Kidney epithelial cell (primary cell): ENCODE measurements around the gene MAGEB1. TPM values are rescaled to one million over a fixed set of nuclear protein-coding genes. Genes with fewer than 3 reads are reported as not detected.

Experiments
- DNase-seq: peaks from one replicate; pipeline ENCODE4 v3.0.0-alpha.2; 2010; ENCODE audit warnings: low read depth
- H3K27me3 ChIP-seq: 2 replicates; pipeline ENCODE4 v1.6.0; 2011; ENCODE audit warnings: low read length; ENCODE audit not compliant: control insufficient read depth, insufficient read depth
- H3K36me3 ChIP-seq: 2 replicates; pipeline ENCODE4 v1.5.1; 2011; ENCODE audit warnings: low read length; ENCODE audit not compliant: control insufficient read depth, insufficient read depth
- H3K4me3 ChIP-seq: 2 replicates; pipeline ENCODE4 v1.5.1; 2011; ENCODE audit warnings: low read depth, mild to moderate bottlenecking, control low read depth, low read length
- total RNA-seq: library from RNA; depleted of rRNA; stranded (reverse); fragments of >200 nt; gene quantifications from 2 replicates; pipeline ENCODE4 v1.2.3, GENCODE V29; 2015
- TF ChIP-seq, protein P1 (sequence below): IDR thresholded peaks from 2 replicates; pipeline ENCODE4 v1.5.1; 2011; ENCODE audit warnings: mild to moderate bottlenecking, moderate library complexity, low read length, control low read depth, inconsistent platforms; ENCODE audit not compliant: insufficient read depth, poor library complexity, severe bottlenecking

The MAGEB1 gene, protein sequence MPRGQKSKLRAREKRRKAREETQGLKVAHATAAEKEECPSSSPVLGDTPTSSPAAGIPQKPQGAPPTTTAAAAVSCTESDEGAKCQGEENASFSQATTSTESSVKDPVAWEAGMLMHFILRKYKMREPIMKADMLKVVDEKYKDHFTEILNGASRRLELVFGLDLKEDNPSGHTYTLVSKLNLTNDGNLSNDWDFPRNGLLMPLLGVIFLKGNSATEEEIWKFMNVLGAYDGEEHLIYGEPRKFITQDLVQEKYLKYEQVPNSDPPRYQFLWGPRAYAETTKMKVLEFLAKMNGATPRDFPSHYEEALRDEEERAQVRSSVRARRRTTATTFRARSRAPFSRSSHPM
- not detected in 2 replicates for total RNA-seq

DNA sequence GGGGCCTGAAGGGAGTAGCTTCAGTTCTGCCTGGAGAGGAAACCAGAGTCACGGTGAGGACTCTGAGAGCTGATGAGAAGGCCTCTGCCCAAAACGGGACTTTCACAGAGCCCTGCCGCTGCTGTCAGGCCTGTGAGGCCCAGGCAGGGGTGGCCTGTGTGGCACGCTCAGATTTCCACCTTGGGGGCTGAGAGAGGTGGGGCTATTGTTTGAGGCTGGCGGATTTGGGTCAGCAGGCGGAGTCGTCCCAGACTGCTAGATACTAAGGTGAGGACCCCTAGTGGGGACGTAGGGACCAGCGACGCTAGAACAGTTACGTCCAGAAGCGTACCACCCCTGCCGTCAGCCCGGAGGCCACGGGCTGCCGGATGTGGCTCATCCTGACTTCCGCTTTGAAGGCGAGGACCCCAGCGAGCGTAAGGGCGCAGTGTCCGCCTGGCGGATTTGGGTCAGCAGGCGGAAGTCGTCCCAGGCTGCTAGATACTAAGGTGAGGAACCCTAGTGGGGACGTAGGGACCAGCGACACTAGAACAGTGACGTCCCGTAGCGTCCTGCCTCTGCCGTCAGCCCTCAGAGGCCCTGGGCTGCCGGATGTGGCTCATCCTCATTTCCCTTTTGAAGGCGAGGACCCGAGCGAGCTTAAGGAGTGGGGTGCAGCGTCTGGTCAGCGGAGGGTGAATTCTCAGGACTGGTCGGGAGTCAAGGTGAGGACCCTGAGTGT is at the start of gene MAGEB1:
Gene MAGEB1 (plus strand): TSS at position 378 of the 721 bp plus-strand sequence. CDS start 3,348 bp downstream, outside the sequence.
- Histone ChIP-seq H3K27me3 (no peaks in the 10 kb centered on the region), H3K36me3 (no peaks in the 10 kb centered on the region), H3K4me3 (no peak within 1 kb of the TSS)
- TF ChIP-seq, protein P1, sequence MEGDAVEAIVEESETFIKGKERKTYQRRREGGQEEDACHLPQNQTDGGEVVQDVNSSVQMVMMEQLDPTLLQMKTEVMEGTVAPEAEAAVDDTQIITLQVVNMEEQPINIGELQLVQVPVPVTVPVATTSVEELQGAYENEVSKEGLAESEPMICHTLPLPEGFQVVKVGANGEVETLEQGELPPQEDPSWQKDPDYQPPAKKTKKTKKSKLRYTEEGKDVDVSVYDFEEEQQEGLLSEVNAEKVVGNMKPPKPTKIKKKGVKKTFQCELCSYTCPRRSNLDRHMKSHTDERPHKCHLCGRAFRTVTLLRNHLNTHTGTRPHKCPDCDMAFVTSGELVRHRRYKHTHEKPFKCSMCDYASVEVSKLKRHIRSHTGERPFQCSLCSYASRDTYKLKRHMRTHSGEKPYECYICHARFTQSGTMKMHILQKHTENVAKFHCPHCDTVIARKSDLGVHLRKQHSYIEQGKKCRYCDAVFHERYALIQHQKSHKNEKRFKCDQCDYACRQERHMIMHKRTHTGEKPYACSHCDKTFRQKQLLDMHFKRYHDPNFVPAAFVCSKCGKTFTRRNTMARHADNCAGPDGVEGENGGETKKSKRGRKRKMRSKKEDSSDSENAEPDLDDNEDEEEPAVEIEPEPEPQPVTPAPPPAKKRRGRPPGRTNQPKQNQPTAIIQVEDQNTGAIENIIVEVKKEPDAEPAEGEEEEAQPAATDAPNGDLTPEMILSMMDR: no peak
- no peak for DNase-seq

DNA sequence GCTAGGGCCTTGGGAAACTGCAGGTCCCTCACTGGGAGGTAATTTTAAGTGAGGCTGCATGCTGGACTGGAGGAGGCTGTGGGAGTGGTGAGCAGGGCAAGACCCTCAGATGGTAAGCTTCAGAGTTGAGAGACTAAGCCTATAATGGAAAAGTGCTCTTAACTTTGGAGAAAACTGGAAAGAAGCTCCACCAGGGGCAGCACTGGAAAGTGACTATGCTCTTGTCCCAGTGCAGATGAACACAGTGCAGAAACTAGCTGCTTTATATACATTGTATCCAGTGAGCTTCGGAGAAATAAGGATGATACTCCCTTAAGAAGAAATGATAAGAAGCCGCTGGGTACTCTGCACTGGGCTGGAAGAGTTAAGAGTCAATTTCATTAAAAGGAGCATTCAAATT is 34.8 kb upstream of the MAGEB1 start:
- H3K27me3 ChIP-seq: no peaks in the 10 kb centered on the region
- H3K36me3 ChIP-seq: no peaks in the 10 kb centered on the region
- TF ChIP-seq, protein P1: peak; percentile 10
- no peak overlapping the region for H3K4me3 ChIP-seq
- no peak for DNase-seq

DNA sequence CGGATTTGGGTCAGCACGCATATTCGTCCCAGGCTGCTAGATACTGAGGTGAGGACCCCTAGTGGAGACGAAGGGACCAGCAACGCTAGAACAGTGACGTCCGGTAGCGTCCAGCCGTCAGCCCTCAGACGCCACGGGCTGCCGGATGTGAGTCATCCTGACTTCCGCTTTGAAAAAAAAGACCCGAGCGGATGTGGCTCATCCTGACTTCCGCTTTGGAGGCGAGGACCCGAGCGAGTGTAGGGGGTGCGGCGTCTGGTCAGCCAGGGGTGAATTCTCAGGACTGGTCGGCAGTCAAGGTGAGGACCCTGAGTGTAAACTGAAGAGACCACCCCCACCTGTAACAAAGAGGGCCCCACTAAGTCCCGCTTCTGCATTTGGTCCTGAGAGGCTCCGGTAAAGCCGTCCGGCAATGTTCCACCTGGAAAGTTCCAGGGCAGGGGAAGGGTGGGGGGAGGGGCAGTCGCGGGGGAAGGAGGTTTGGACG is 31.5 kb upstream of the MAGEB1 start, which contains the start of gene MAGEB2:
Gene MAGEB2 (plus strand): TSS at position 207 of the 487 bp plus-strand sequence. CDS start 3,018 bp downstream, outside the sequence.
- Histone ChIP-seq H3K4me3 (no peak within 1 kb of the TSS), H3K27me3 (no peaks in the 10 kb centered on the region), H3K36me3 (no peaks in the 10 kb centered on the region)
- TF ChIP-seq, protein P1: no peak
- no peak for DNase-seq

DNA sequence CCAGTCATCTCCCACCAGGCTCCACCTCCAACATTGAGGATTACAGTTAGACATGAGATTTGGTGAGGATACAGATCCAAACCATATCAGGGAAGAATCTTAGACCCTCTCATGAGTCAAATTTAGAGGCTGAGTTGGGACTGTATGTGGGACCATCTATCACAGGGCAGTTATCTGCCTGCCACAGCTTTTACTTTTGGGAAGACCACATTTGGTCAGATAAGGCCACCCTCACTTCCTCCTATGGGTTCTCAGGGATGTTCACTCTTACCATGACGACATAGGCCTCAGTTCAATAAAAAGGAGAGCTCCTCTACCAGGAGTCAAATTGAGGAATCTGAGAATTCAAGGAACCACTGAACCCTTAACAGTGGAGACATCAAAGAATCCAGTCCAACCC is 29.5 kb upstream of the MAGEB1 start:
- no peak for DNase-seq
- TF ChIP-seq, protein P1: no peak
- H3K4me3 ChIP-seq: no peak overlapping the region
- H3K27me3 ChIP-seq: no peaks in the 10 kb centered on the region
- no peaks in the 10 kb centered on the region for H3K36me3 ChIP-seq

DNA sequence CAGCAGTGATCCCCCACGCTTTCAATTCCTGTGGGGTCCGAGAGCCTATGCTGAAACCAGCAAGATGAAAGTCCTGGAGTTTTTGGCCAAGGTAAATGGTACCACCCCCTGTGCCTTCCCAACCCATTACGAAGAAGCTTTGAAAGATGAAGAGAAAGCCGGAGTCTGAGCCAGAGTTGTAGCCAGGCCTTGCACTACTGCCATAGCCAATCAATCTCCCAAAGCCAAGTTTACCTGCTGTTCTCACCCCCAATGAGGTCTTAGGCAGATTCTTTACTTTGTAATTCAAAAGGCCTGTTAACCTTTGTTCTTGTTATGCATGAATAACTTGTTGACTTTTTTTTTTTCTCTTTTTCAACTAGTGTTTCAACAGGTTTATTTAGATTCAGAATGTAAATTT is 27.6 kb upstream of the MAGEB1 start:
- H3K36me3 ChIP-seq: no peaks in the 10 kb centered on the region
- no peaks in the 10 kb centered on the region for H3K27me3 ChIP-seq
- DNase-seq: no peak
- TF ChIP-seq, protein P1: no peak
- H3K4me3 ChIP-seq: no peak overlapping the region
